ENCODE measurements around the gene SPON1. TPM values are rescaled to one million over a fixed set of nuclear protein-coding genes. Genes with fewer than 3 reads are reported as not detected.

Gene SPON1
- total and polyA plus RNA-seq, 8 donors: 9.3 to 122 (median 26.9) TPM

- intact Hi-C loops (cut with DNase I; ENCODE audit: low total_unique reads): no loop called here
- 30 to 75% (median 68%) methylated on average over 1 of the region's 1 CpG for WGBS, 5 donors
- H3K27ac ChIP-seq: no peak overlapping the region
- no peaks in the 10 kb centered on the region for H3K27me3 ChIP-seq
- H3K4me3 ChIP-seq: no peak overlapping the region
- no peaks in the 10 kb centered on the region for H3K36me3 ChIP-seq
- DNase-seq: no peak
- H3K4me1 ChIP-seq: peaks cover 0 to 21% (median 7%) of the 10 kb centered on the region in 4 donors
- H3K9me3 ChIP-seq: no peaks in the 10 kb centered on the region
- no peak for TF ChIP-seq EP300 (IDR thresholded peaks at IDR 0.05)
Measured at GRCh38 chr11:14065681-14066080, 103.2 kb downstream of the SPON1 start.

GRCh38 chr11:14067686-14068085, 105.2 kb downstream of the SPON1 start:
- no peak for TF ChIP-seq CTCF (IDR thresholded peaks at IDR 0.05)
- Histone ChIP-seq H3K4me3 (no peak overlapping the region), H3K36me3 (no peaks in the 10 kb centered on the region), H3K27me3 (no peaks in the 10 kb centered on the region), H3K4me1 (peaks cover 0 to 21% (median 7%) of the 10 kb centered on the region in 4 donors), H3K27ac (no peak overlapping the region), H3K9me3 (no peaks in the 10 kb centered on the region)
- no peak for DNase-seq
- intact Hi-C loops (cut with DNase I; ENCODE audit: low total_unique reads): no loop called here
- 66 to 90% (median 69%) methylated on average over 3 of the region's 3 CpGs for WGBS, 5 donors

GRCh38 chr11:14070896-14071295, 108.4 kb downstream of the SPON1 start:
- no peak overlapping the region for H3K27ac ChIP-seq
- H3K36me3 ChIP-seq: no peaks in the 10 kb centered on the region
- peaks cover 0 to 10% (median 0%) of the 10 kb centered on the region in 4 donors for H3K4me1 ChIP-seq
- H3K4me3 ChIP-seq: no peak overlapping the region
- no peaks in the 10 kb centered on the region for H3K27me3 ChIP-seq
- DNase-seq: peak in 1 of 2 donors; percentile 26
- TF ChIP-seq POLR2AphosphoS5 (IDR thresholded peaks at IDR 0.05) (no peak), CTCF (IDR thresholded peaks at IDR 0.05) (no peak), EP300 (IDR thresholded peaks at IDR 0.05) (no peak), POLR2A (IDR thresholded peaks at IDR 0.05) (no peak)
- intact Hi-C loops (cut with DNase I; ENCODE audit: low total_unique reads): no loop called here
- whole genome bisulfite sequencing, 5 donors: 96 to 100% (median 100%) methylated on average over 1 of the region's 1 CpG
- H3K9me3 ChIP-seq: no peaks in the 10 kb centered on the region

GRCh38 chr11:14073849-14074476, 111.4 kb downstream of the SPON1 start:
- TF ChIP-seq EP300 (IDR thresholded peaks at IDR 0.05): no peak
- TF ChIP-seq POLR2A (IDR thresholded peaks at IDR 0.05): no peak
- no peak for TF ChIP-seq POLR2AphosphoS5 (IDR thresholded peaks at IDR 0.05)
- no peak for TF ChIP-seq CTCF (IDR thresholded peaks at IDR 0.05)
- H3K4me3 ChIP-seq: no peak overlapping the region
- H3K27ac ChIP-seq: peak overlapping the region in 1 of 5 donors; percentile 31
- no peaks in the 10 kb centered on the region for H3K27me3 ChIP-seq
- H3K9me3 ChIP-seq: no peaks in the 10 kb centered on the region
- peaks cover 0 to 10% (median 2%) of the 10 kb centered on the region in 4 donors for H3K4me1 ChIP-seq
- DNase-seq: peak in 1 of 2 donors; percentile 29
- no peaks in the 10 kb centered on the region for H3K36me3 ChIP-seq
- intact Hi-C loops (cut with DNase I; ENCODE audit: low total_unique reads): no loop called here
- WGBS, 5 donors: 76 to 93% (median 81%) methylated on average over 1 of the region's 1 CpG
